ENCODE measurements around the gene NSMF.

The NSMF gene

DNA sequence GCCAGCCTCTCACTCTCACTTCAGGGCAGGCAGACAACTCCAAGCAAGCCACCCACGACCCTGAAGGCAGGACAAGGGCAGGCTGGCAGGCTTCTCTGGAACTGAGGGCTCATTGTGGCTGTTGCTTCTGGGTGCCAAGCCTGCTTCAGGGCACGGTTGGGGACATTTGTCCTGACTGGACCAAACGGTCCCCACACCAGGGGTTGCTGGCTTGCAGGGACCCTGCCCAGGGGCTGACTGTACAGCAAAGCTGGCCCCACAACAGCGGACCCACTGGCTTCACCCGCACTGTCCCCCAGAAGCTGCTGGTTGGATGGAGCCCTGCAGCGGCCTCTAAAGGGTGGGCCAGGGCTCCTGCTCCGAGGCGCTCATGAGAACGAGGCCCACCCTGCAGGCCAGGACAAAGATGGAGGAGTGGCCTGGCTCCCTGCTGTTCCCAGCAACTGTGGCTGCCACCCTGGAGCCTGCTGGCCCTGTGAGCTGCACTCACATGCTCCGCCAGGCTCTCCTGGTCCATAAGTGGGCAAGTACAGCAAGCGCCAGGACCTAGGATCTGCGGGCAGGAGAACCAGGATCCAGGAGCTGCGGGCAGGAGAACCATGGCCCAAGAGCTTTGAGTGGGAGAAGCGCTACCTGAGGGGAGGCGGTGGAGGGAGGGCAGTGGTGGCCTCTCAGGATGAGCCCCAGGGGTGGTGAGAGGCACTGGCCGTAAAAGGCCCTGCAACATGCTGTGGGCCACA is 34.4 kb upstream of the NSMF start:
- TF ChIP-seq, protein P1, sequence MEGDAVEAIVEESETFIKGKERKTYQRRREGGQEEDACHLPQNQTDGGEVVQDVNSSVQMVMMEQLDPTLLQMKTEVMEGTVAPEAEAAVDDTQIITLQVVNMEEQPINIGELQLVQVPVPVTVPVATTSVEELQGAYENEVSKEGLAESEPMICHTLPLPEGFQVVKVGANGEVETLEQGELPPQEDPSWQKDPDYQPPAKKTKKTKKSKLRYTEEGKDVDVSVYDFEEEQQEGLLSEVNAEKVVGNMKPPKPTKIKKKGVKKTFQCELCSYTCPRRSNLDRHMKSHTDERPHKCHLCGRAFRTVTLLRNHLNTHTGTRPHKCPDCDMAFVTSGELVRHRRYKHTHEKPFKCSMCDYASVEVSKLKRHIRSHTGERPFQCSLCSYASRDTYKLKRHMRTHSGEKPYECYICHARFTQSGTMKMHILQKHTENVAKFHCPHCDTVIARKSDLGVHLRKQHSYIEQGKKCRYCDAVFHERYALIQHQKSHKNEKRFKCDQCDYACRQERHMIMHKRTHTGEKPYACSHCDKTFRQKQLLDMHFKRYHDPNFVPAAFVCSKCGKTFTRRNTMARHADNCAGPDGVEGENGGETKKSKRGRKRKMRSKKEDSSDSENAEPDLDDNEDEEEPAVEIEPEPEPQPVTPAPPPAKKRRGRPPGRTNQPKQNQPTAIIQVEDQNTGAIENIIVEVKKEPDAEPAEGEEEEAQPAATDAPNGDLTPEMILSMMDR (IDR thresholded peaks at IDR 0.05) = no peak

DNA sequence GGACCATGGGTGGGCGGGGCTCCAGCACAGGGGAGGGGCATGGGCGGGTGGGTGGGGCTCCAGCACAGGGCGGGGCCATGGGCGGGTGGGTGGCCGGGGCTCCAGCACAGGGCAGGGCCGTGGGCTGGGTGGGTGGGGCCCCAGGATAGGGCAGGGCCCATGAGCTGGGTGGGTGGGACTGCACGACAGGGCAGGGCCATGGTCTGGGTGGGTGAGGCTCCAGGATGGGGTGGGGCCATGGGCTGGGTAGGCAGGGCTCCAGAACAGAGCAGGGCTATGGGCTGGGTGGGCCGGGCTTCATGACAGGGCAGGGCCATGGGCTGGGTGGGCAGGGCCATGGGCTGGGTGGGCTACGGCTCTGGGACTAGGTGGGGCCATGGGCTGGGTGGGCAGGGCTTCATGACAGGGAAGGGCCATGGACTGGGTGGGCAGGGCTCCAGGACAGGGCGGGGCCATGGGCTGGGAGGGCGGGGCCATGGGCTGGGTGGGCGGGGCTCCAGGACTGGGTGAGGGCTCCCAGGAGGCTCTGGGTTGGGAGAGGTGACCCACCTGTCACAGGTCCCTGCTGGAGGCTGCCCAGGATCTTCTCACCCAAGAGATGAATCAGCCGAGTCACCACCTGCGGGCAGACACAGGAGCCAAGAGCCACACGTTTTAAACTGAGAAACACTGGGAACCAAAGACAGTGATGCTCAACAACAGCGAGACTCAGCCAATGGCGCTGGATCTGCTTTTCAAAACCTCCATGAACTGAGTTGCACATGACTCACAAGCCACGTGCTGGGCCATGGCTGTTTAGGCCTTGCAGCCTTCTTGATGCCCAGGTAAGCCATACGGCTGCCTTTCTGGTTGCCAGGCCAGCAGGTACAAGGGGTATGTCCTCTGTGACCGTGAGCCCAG is 33.6 kb upstream of the NSMF start:
- H3K4me3 Mint-ChIP-seq = no peak overlapping the region
- H3K27ac Mint-ChIP-seq = no peak overlapping the region
- peaks cover 13% of the 10 kb centered on the region for H3K9me3 Mint-ChIP-seq
- TF ChIP-seq, protein P1 (IDR thresholded peaks at IDR 0.05) = no peak
- peaks cover 34% of the 10 kb centered on the region for H3K4me1 Mint-ChIP-seq
- DNase-seq = no peak
- H3K27me3 Mint-ChIP-seq (ENCODE audit: low read depth, poor library complexity) = peaks cover 14% of the 10 kb centered on the region
- no peaks in the 10 kb centered on the region for H3K36me3 Mint-ChIP-seq (ENCODE audit: low read depth)

More for the DNA sequence above, 34.4 kb upstream of the NSMF start:
- Mint-ChIP-seq H3K36me3 (ENCODE audit: low read depth) (no peaks in the 10 kb centered on the region), H3K4me1 (peaks cover 28% of the 10 kb centered on the region), H3K9me3 (peaks cover 13% of the 10 kb centered on the region), H3K4me3 (no peak overlapping the region), H3K27me3 (ENCODE audit: low read depth, poor library complexity) (peaks cover 11% of the 10 kb centered on the region), H3K27ac (no peak overlapping the region)
- no peak for DNase-seq

DNA sequence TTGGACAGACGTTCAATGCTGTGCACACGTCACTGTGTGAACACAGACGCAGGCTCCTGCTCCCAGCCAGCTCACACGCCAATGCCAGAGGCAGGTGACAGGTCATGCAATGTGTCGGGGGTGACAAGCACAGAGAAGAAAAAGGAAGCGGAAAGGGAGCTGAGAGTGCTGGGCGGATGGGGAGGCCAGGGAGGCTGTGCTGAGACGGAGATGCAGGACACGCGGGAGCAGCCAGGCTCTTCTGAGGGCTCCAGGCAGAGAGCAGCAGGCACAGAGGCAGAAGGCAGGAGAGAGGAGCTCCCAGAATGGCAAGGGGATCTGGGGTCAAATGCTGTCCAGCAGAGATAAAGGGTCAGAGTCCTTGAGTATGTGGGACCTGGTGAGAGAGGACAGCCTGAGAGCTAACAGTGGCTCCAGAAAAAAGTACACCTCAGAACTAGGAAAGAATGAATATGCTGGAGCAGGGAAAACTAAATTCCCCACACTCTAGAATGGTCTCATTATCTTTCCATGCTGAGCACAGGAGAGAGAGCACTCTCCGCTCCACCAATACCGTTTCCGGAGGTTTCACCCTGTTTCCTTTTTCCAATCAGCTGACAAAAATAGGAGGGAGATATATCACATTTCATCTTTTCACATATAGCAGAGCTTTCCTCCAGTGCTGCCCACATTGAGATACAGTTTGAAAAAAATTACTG is 32.8 kb upstream of the NSMF start:
- Mint-ChIP-seq H3K9me3 (peaks cover 13% of the 10 kb centered on the region), H3K36me3 (ENCODE audit: low read depth) (no peaks in the 10 kb centered on the region), H3K4me1 (peaks cover 34% of the 10 kb centered on the region), H3K27ac (no peak overlapping the region), H3K4me3 (no peak overlapping the region), H3K27me3 (ENCODE audit: low read depth, poor library complexity) (peaks cover 14% of the 10 kb centered on the region)
- TF ChIP-seq, protein P1 (IDR thresholded peaks at IDR 0.05) = no peak
- DNase-seq = no peak

DNA sequence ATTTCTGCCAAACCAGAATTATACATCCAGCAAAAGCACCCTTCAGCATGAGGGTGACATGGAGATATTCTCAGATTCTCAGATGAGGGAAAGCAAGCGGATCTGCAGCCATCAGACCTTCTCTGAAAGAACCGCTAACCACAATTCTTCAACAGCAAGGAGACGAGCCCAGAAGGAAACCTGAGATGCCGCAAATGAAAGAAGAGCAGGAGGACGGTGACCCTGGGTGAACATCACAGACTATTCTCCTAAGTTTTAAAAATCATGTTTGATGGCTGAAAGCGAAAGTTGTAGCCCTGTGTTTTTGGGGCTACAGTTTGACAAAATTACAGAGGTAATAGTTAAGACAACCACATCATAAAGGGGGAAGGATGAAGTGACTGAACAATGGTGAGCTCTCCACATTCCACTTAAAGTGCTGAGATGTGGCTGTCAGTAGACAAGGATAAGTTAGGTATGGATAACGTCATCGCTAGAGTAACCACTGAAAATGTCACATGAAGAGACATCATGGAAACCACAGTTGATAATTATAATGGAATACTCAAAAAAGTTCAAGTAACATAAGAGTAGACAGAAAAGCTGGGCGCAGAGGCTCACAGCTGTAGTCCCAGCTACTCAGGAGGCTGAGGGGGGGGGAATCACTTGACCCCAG is 31.5 kb upstream of the NSMF start:
- H3K4me1 Mint-ChIP-seq = peaks cover 41% of the 10 kb centered on the region
- peaks cover 13% of the 10 kb centered on the region for H3K9me3 Mint-ChIP-seq
- DNase-seq = no peak
- TF ChIP-seq, protein P1 (IDR thresholded peaks at IDR 0.05) = no peak
- H3K36me3 Mint-ChIP-seq (ENCODE audit: low read depth) = no peaks in the 10 kb centered on the region
- H3K4me3 Mint-ChIP-seq = no peak overlapping the region
- peaks cover 14% of the 10 kb centered on the region for H3K27me3 Mint-ChIP-seq (ENCODE audit: low read depth, poor library complexity)
- H3K27ac Mint-ChIP-seq = peak overlapping the region; percentile 75

DNA sequence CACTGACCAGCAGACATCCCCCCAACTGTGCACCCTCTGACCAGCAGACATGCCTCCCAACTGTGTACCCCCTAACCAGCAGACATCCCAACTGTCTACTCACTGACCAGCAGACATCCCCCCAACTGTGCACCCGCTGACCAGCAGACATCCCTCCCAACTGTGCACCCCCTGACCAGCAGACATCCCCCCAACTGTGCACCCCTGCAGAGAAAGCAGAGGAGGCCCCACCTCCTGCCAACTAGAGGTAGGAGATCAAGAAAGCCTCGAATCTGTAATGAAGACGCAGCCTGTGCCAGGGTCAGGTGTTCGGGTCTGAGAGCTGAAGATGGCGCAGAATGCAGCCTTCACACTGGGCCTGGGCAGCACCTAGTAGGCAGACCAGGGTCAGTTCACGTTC is 29.8 kb upstream of the NSMF start:
- Mint-ChIP-seq H3K27me3 (ENCODE audit: low read depth, poor library complexity) (peaks cover 11% of the 10 kb centered on the region), H3K4me3 (no peak overlapping the region), H3K36me3 (ENCODE audit: low read depth) (no peaks in the 10 kb centered on the region), H3K9me3 (peaks cover 6% of the 10 kb centered on the region), H3K27ac (no peak overlapping the region), H3K4me1 (peaks cover 41% of the 10 kb centered on the region)
- TF ChIP-seq, protein P1 (IDR thresholded peaks at IDR 0.05) = no peak
- no peak for DNase-seq
